Embryonic facial prominence (tissue), 1 donor: Measurements from ENCODE around the gene ARID1B.

ENCODE experiments used
- DNase-seq: peaks from one replicate; pipeline ENCODE4 v3.0.0-alpha.2; 2016; ENCODE audit errors: extremely low spot score

Gene ARID1B

GRCh38 chr6:157240059-157240959 lies 463.1 kb downstream of the ARID1B start:
- DNase-seq, result no peak

GRCh38 chr6:157240960-157241311 lies 463.8 kb downstream of the ARID1B start:
- DNase-seq, result no peak

- DNase-seq, result no peak
Measured at GRCh38 chr6:157242791-157243190, 465.6 kb downstream of the ARID1B start.

GRCh38 chr6:157244175-157244574 lies 467.0 kb downstream of the ARID1B start:
- no peak for DNase-seq

GRCh38 chr6:157244780-157245179 lies 467.6 kb downstream of the ARID1B start:
- DNase-seq, result no peak

- no peak for DNase-seq
Measured at GRCh38 chr6:157245436-157245835, 468.3 kb downstream of the ARID1B start.

- DNase-seq, result no peak
Measured at GRCh38 chr6:157246048-157246630, 469.0 kb downstream of the ARID1B start.

- no peak for DNase-seq
Measured at GRCh38 chr6:157246771-157247484, 469.8 kb downstream of the ARID1B start.

GRCh38 chr6:157248264-157248663 lies 471.1 kb downstream of the ARID1B start:
- DNase-seq, result no peak

- no peak for DNase-seq
Measured at GRCh38 chr6:157249826-157250225, 472.6 kb downstream of the ARID1B start.

- DNase-seq, result no peak
Measured at GRCh38 chr6:157251586-157252247, 474.5 kb downstream of the ARID1B start.

- no peak for DNase-seq
Measured at GRCh38 chr6:157253017-157253416, 475.8 kb downstream of the ARID1B start.

- no peak for DNase-seq
Measured at GRCh38 chr6:157253699-157254098, 476.5 kb downstream of the ARID1B start.

- no peak for DNase-seq
Measured at GRCh38 chr6:157254538-157254937, 477.4 kb downstream of the ARID1B start.

GRCh38 chr6:157255079-157255478 lies 477.9 kb downstream of the ARID1B start:
- no peak for DNase-seq

- DNase-seq, result no peak
Measured at GRCh38 chr6:157258878-157259277, 481.7 kb downstream of the ARID1B start.

- DNase-seq, result no peak
Measured at GRCh38 chr6:157259443-157259842, 482.3 kb downstream of the ARID1B start.
